NT2/D1 (cell line): ENCODE data around the gene AHDC1.

Source experiments
- DNase-seq: peaks from one replicate; pipeline ENCODE4 v3.0.0-alpha.2; 2011; ENCODE audit warnings: low read depth, low spot score
- H3K27me3 ChIP-seq: 2 replicates; pipeline ENCODE4 v1.6.0; 2011; ENCODE audit warnings: mild to moderate bottlenecking; ENCODE audit not compliant: insufficient read length, insufficient read depth
- H3K36me3 ChIP-seq: 2 replicates; pipeline ENCODE4 v1.6.1; 2011; ENCODE audit warnings: mild to moderate bottlenecking, low read length, mixed read lengths; ENCODE audit not compliant: insufficient read depth, insufficient read length
- H3K4me1 ChIP-seq: 2 replicates; pipeline ENCODE4 v1.5.1; 2011; ENCODE audit not compliant: insufficient read depth, insufficient read length
- H3K4me3 ChIP-seq: 2 replicates; pipeline ENCODE4 v1.5.1; 2011; ENCODE audit warnings: low read depth; ENCODE audit not compliant: insufficient read length
- H3K9ac ChIP-seq: 2 replicates; pipeline ENCODE4 v1.6.0; 2011; ENCODE audit warnings: low read depth; ENCODE audit not compliant: insufficient read length
- H3K9me3 ChIP-seq: 2 replicates; pipeline ENCODE4 v1.5.1; 2011; ENCODE audit warnings: mild to moderate bottlenecking, low read length; ENCODE audit not compliant: insufficient read depth
- SUZ12 ChIP-seq: IDR thresholded peaks from 2 replicates; pipeline ENCODE4 v1.6.1; 2011; ENCODE audit not compliant: insufficient read length, insufficient read depth; ENCODE audit errors: extremely low read depth
- YY1 ChIP-seq: IDR thresholded peaks from 2 replicates; pipeline ENCODE4 v1.6.1; 2011; ENCODE audit not compliant: insufficient read length, insufficient read depth
- ZNF274 ChIP-seq: IDR thresholded peaks from 2 replicates; pipeline ENCODE4 v1.6.1; 2011; ENCODE audit warnings: mild to moderate bottlenecking, low read depth, low read length

The AHDC1 gene

DNA sequence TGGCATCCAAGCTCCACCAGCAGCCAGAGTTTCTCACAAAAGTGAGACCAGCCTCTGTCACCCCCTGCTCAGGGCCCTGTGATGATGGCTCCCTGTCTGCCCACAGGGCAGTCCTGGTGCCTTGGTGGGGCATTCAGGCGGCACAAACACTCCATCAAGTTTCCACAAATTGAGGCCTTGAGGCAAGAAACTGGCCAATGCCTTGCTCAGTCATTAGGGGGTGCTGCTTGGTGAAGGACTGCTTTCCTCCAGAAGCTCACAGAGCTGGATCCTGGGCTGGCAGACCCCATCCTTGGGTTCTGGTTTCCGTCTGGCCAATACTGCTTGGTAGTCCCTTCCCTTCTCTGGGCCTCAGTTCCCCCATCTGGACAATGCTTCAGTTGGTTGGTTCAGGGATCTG, 12.5 kb upstream of the AHDC1 start:
- no peak for TF ChIP-seq YY1
- no peak for TF ChIP-seq ZNF274
- TF ChIP-seq SUZ12 = no peak
- Histone ChIP-seq H3K27me3 (peaks cover 3% of the 10 kb centered on the region), H3K4me1 (peaks cover 27% of the 10 kb centered on the region), H3K9ac (no peak overlapping the region), H3K9me3 (no peaks in the 10 kb centered on the region), H3K36me3 (no peaks in the 10 kb centered on the region), H3K4me3 (no peak overlapping the region)
- DNase-seq = no peak

DNA sequence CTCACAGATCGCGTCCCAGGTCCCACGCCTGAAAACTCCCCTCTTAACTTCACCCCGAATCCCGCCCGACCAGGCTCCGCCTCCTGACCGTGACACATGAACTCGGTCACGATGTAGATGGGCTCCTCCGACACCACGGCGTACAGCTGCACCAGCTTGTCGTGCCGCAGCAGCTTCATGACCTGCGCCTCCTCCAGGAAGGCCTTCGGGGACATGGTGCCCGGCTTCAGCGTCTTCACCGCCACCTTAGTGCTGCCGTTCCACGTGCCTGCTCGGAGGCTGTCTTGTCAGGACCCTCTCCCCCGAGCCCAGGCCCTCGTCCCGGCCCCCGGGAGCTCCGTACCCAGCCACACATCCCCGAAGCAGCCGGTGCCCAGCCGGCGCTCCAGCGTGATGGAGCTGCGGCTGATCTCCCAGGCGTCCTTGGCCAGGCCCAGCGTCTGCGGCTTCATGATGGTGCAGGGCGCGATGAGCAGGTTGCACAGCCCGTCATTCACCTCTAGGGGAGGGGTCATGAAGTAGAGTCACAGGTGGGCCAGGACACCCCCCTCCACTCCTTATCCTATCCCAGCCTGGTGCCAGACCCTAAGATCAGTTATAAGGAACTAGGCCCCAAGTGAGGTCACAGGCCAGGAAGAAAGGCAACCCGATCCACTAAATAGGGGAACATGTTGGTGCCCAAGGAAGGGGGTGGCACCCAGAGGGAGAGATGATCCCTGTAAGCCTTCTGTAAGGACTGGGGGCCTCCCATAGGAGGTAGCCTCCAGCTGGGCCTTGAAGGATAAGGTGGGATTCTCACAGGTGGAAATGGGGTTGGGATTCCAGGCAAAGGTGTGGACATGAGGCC, 11.6 kb upstream of the AHDC1 start:
- Histone ChIP-seq H3K36me3 (no peaks in the 10 kb centered on the region), H3K4me3 (no peak overlapping the region), H3K9me3 (no peaks in the 10 kb centered on the region), H3K4me1 (peaks cover 25% of the 10 kb centered on the region), H3K9ac (peak overlapping the region; percentile 6), H3K27me3 (peaks cover 3% of the 10 kb centered on the region)
- DNase-seq = no peak
- no peak for TF ChIP-seq SUZ12
- TF ChIP-seq YY1 = no peak
- no peak for TF ChIP-seq ZNF274

DNA sequence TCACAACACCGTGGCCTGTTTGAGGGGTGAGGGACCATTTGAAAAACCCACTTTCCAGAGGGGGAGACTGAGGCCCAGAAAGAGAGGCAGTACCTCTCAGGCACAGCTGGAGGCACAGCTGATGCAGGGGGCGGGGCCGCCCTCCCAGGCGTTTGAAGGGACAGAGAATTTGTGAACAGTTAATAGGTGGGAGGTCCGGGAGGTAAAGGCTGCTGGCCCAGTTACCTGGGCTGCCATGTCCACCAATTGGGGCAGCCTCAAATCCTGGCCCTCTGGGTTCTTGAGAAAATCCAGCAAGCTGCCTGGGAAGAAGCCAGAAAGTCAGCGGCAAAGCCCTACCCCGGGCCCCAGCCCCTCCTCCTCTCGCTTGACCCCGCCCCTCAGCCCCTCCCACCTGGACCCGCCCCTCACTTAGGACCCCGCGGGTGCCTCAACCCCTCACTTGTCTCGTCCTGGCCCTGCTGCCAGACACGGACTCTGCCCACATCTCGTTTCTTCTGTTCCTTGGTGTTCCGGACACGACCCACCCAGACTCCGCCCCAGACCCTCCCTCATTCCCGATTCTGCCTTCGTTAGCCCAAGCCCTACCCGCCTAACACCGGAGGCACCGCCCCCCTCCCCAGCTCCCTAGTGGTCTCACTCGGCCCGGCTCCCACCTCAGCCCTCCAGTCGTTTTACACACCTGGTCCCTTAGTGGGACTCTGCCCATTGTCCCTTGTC, 10.8 kb upstream of the AHDC1 start:
- TF ChIP-seq SUZ12 (no peak), YY1 (no peak), ZNF274 (no peak)
- no peaks in the 10 kb centered on the region for H3K36me3 ChIP-seq
- H3K4me3 ChIP-seq = no peak overlapping the region
- peak overlapping the region; percentile 1 for H3K9ac ChIP-seq
- H3K27me3 ChIP-seq = peaks cover 3% of the 10 kb centered on the region
- DNase-seq = no peak
- peaks cover 25% of the 10 kb centered on the region for H3K4me1 ChIP-seq
- H3K9me3 ChIP-seq = no peaks in the 10 kb centered on the region

DNA sequence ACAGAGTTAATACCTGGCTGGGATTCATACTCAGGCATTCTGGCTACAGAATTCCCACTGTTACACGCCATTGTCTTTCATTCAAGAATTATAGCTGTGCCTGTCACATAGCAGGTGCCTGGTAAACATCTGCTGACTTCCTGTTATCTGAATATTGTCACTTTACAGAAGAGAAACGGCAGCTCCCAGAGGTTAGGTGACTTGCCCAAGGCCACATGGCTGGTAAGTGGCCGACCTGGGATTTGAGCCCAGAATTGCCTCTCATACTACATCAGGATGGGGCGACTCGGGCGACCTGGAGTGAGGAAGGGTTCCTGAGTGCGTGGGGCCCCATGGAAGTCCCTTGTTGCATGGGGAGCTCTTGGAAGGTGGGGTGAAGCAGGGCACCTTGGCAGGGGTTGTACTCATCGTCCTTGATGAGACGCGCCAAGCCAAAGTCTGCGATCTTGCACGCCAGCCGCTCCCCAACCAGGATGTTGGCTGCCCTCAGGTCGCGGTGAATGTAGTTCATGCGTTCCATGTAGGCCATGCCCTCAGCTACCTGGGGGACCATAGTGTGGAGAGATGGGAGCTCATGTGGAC, 10.2 kb upstream of the AHDC1 start:
- Histone ChIP-seq H3K27me3 (peaks cover 3% of the 10 kb centered on the region), H3K4me1 (peaks cover 25% of the 10 kb centered on the region), H3K9me3 (no peaks in the 10 kb centered on the region), H3K9ac (peak overlapping the region; percentile 1), H3K36me3 (no peaks in the 10 kb centered on the region), H3K4me3 (no peak overlapping the region)
- no peak for DNase-seq
- TF ChIP-seq YY1 (no peak), ZNF274 (no peak), SUZ12 (no peak)

DNA sequence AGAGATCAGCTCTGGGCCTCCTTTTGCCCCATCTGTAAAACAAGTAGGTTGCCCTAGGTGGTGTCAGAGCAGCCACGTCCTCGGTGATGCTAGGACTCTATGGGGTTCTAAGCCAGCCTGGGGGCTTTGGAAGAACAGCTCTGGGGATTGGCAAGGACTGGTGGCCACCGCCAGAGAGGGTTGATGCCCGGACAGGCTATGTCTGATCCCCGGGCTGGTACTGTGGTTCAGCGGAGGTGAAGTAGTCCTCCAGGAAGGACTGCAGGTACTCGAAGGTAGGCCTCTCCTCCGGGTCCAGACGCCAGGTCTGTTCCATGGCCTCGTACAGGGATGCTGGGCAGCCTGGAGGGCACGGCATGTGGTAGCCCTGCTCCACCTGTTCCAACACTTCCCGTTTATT, 8.8 kb upstream of the AHDC1 start:
- no peak for DNase-seq
- no peaks in the 10 kb centered on the region for H3K9me3 ChIP-seq
- no peaks in the 10 kb centered on the region for H3K36me3 ChIP-seq
- H3K9ac ChIP-seq = no peak overlapping the region
- H3K4me3 ChIP-seq = no peak overlapping the region
- peaks cover 3% of the 10 kb centered on the region for H3K27me3 ChIP-seq
- peaks cover 31% of the 10 kb centered on the region for H3K4me1 ChIP-seq
- TF ChIP-seq ZNF274 (no peak), SUZ12 (no peak), YY1 (no peak)

DNA sequence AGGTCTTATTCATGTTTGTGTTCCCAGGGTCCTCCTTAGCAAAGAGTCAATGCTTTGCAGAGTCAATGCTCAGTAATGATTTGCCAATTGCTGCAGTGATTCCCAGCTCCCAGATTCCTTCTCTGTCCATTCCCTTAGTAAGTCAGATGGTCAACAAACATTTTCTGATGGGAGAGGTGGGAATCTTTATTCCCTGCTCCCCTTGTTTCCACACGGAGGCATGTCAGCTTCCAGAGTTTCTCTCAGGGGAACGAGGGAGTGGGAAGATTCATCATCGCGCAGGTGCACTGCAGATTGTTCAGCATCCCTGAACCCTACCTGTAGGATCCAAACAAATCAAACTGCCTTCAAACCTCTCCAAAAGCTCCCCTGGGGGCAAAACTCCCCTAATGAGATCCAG, 7.5 kb upstream of the AHDC1 start:
- Histone ChIP-seq H3K9ac (no peak overlapping the region), H3K4me3 (no peak overlapping the region), H3K36me3 (no peaks in the 10 kb centered on the region), H3K4me1 (peaks cover 34% of the 10 kb centered on the region), H3K27me3 (peaks cover 3% of the 10 kb centered on the region), H3K9me3 (no peaks in the 10 kb centered on the region)
- no peak for DNase-seq
- TF ChIP-seq SUZ12 = no peak
- TF ChIP-seq ZNF274 = no peak
- TF ChIP-seq YY1 = no peak

DNA sequence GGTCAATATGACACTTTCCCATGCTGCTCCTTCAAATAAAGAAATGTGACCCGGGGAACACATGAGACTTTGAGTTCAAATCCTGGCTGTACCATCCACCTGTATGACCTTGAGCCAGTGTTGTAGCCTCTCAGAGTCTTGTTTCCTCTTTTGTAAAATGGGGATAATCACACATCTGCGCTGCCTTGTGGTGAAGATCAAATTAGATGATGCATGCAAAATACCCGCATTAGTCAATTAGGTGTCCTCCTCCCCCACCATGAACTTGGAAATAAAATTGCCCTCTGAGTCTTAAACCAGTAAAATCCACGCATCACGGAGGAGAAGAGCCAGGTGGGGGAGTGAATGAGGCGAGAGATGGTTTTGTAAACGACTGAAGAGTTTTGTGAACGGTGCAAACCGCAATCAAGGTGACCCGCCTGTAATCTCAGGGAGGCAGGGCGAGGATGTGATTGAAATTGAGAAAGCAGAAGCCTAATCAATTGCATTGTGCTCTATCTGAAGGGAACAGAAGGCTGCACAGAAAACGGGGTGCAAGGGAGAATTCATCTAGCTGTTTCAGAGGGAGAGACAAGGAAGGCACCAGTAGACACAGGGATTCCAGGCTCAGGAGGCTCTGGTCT, 5.8 kb upstream of the AHDC1 start:
- no peaks in the 10 kb centered on the region for H3K9me3 ChIP-seq
- TF ChIP-seq ZNF274 (no peak), SUZ12 (no peak), YY1 (no peak)
- H3K4me1 ChIP-seq = peaks cover 39% of the 10 kb centered on the region
- H3K36me3 ChIP-seq = no peaks in the 10 kb centered on the region
- DNase-seq = no peak
- H3K4me3 ChIP-seq = no peak overlapping the region
- no peak overlapping the region for H3K9ac ChIP-seq
- peaks cover 9% of the 10 kb centered on the region for H3K27me3 ChIP-seq
